ENCODE results near the gene ATF7IP2.

DNA sequence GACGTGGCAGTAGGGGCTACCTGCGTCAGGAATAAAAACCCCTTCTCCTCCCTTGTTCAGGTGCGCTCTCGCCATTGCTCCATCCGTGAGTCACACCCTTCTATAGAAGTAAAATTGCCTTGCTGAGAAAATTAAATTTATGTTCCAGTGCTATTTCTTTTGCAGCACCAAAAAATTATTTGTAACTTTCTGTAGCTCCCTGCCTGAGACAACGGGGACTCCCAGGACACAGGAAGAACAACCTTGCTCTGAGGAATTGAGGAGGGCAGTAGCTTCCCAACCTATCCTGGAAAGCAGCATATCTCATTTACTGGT, 109.1 kb downstream of the ATF7IP2 start:
- TF ChIP-seq POLR2A (IDR thresholded peaks at IDR 0.05; ENCODE audit: borderline replicate concordance, extremely low read depth, insufficient read depth, insufficient read length), result no peak
- TF ChIP-seq ZNF274 (IDR thresholded peaks at IDR 0.05; ENCODE audit: low read depth, low read length), result no peak
- no peak for TF ChIP-seq TCF7L2 (IDR thresholded peaks at IDR 0.05; ENCODE audit: borderline replicate concordance, extremely low read depth, insufficient read depth, insufficient read length)
- TF ChIP-seq, protein P1, sequence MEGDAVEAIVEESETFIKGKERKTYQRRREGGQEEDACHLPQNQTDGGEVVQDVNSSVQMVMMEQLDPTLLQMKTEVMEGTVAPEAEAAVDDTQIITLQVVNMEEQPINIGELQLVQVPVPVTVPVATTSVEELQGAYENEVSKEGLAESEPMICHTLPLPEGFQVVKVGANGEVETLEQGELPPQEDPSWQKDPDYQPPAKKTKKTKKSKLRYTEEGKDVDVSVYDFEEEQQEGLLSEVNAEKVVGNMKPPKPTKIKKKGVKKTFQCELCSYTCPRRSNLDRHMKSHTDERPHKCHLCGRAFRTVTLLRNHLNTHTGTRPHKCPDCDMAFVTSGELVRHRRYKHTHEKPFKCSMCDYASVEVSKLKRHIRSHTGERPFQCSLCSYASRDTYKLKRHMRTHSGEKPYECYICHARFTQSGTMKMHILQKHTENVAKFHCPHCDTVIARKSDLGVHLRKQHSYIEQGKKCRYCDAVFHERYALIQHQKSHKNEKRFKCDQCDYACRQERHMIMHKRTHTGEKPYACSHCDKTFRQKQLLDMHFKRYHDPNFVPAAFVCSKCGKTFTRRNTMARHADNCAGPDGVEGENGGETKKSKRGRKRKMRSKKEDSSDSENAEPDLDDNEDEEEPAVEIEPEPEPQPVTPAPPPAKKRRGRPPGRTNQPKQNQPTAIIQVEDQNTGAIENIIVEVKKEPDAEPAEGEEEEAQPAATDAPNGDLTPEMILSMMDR (IDR thresholded peaks at IDR 0.05 in 2 of 3, conservative IDR thresholded peaks at IDR 0.05 in 1 of 3; ENCODE audit: borderline replicate concordance in 1 of 3, insufficient read depth in 1 of 3, low read depth in 2 of 3, low read length in 2 of 3), result no peak
- no peak for TF ChIP-seq JUND (IDR thresholded peaks at IDR 0.05)
- TF ChIP-seq POLR2AphosphoS5 (IDR thresholded peaks at IDR 0.05; ENCODE audit: low read depth, low read length), result no peak
- no peak for TF ChIP-seq MAX (IDR thresholded peaks at IDR 0.05)
- TF ChIP-seq EZH2phosphoT487 (IDR thresholded peaks at IDR 0.05; ENCODE audit: borderline replicate concordance), result no peak
- no peak for TF ChIP-seq ZFX (IDR thresholded peaks at IDR 0.05)
- TF ChIP-seq RAD21 (IDR thresholded peaks at IDR 0.05; ENCODE audit: low read depth), result no peak
- TF ChIP-seq SIN3A (IDR thresholded peaks at IDR 0.05; ENCODE audit: low read depth), result no peak
- no peak for TF ChIP-seq CBX3 (IDR thresholded peaks at IDR 0.05; ENCODE audit: low read depth)
- TF ChIP-seq, protein P2, sequence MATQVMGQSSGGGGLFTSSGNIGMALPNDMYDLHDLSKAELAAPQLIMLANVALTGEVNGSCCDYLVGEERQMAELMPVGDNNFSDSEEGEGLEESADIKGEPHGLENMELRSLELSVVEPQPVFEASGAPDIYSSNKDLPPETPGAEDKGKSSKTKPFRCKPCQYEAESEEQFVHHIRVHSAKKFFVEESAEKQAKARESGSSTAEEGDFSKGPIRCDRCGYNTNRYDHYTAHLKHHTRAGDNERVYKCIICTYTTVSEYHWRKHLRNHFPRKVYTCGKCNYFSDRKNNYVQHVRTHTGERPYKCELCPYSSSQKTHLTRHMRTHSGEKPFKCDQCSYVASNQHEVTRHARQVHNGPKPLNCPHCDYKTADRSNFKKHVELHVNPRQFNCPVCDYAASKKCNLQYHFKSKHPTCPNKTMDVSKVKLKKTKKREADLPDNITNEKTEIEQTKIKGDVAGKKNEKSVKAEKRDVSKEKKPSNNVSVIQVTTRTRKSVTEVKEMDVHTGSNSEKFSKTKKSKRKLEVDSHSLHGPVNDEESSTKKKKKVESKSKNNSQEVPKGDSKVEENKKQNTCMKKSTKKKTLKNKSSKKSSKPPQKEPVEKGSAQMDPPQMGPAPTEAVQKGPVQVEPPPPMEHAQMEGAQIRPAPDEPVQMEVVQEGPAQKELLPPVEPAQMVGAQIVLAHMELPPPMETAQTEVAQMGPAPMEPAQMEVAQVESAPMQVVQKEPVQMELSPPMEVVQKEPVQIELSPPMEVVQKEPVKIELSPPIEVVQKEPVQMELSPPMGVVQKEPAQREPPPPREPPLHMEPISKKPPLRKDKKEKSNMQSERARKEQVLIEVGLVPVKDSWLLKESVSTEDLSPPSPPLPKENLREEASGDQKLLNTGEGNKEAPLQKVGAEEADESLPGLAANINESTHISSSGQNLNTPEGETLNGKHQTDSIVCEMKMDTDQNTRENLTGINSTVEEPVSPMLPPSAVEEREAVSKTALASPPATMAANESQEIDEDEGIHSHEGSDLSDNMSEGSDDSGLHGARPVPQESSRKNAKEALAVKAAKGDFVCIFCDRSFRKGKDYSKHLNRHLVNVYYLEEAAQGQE (IDR thresholded peaks at IDR 0.05; ENCODE audit: low read depth), result no peak
- TF ChIP-seq, protein P3, sequence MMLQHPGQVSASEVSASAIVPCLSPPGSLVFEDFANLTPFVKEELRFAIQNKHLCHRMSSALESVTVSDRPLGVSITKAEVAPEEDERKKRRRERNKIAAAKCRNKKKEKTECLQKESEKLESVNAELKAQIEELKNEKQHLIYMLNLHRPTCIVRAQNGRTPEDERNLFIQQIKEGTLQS (IDR thresholded peaks at IDR 0.05), result no peak
